Thyroid gland (tissue), 4 donors: ENCODE data around the gene SRSF3.

ENCODE experiments used
- CTCF ChIP-seq, 6 experiments: fragments of 200-600 bp in 3 of 6; fragments of 450-650 bp in 3 of 6; sonication (generic) in 3 of 6; IDR thresholded peaks; one replicate each; pipeline ENCODE4 v1.5.1; 2016 to 2019; ENCODE audit warnings: antibody characterized with exemption in 6 of 6, mild to moderate bottlenecking in 2 of 6, inconsistent platforms in 1 of 6, moderate library complexity in 1 of 6
- POLR2A ChIP-seq, 2 donors: fragments of 450-650 bp; IDR thresholded peaks; one replicate each; pipeline ENCODE4 v1.6.1; 2017; ENCODE audit warnings: antibody characterized with exemption in 2 of 2, mild to moderate bottlenecking in 2 of 2, moderate library complexity in 1 of 2

GRCh38 chr6:36615018-36615761 lies 21.0 kb downstream of the SRSF3 start:
- TF ChIP-seq CTCF (IDR thresholded peaks at IDR 0.05) (peak in 5 of 6 experiments; percentile 34 to 81 (median 53)), POLR2A (IDR thresholded peaks at IDR 0.05) (no peak)
